Measurements from ENCODE around the gene PHF21A. TPM values are rescaled to one million over a fixed set of nuclear protein-coding genes. Genes with fewer than 3 reads are reported as not detected.

PHF21A gene
- total RNA-seq: 14.8 TPM

DNA sequence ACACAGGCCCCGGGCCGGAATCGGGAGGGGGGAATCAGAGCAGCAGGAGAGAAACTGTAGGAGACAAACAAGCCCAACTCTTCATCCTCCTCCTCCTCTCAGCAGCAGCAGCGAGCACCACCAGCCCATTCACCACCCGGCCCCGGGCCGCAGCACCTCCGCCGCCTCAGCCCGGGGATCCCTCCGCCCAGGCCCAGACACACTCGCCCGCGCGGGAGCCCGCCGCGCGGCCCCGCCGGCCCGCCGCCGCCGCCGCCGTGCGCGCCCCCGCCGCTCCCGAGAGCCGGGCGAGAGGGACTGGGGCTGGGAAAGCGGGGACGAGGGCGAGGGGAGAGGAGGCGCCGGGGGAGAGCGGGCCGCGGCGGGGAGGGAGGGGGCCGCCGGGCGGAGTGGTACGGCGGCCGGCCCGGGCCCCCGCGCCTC is at the start of gene PHF21A:
TSS of gene PHF21A (minus strand) at position 154 of the 423 bp plus-strand sequence. CDS start 37,235 bp downstream, outside the sequence.
- DNase-seq (ENCODE audit: low read depth in 2 of 3, low spot score in 2 of 3): peak; percentile 76 to 93 (median 90)

DNA sequence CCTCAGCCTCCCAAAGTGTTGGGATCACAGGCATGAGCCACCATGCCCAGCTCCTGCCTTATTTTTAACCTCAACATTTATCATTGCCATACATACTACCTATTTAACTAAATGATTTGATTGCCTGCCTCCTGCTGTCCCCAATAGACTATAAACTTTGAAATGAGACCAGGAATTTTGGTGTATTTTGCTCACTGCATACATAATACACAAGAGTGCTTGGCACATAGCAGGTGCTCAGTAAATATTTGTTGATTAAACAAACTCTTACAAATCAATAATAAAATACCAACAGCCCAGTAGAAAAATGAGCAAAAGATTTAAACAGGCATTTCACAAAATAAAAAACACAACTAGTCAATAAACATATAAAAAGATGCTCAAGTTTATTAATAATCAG is 49.5 kb upstream of the PHF21A start:
- no peak for DNase-seq (ENCODE audit: low read depth in 2 of 3, low spot score in 2 of 3)

DNA sequence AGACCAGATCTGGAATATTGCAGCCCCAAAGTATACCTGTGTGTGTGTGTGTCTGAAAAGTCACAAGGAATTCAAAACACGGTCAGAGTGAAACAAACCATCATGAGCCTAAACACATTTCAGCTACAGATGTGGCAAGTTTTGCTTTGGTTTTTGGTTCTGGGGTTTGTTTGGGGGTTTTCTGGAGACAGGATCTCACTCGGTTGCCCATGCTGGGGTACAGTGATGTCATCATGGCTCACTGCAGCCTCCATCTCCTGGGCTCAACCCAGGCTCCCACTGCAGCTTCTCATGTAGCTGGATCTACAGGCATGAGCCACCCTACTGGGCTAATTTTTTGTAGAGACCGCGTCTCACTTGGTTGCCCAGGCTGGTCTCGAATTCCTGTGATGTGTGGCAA is 41.4 kb upstream of the PHF21A start:
- no peak for DNase-seq (ENCODE audit: low read depth in 2 of 3, low spot score in 2 of 3)

DNA sequence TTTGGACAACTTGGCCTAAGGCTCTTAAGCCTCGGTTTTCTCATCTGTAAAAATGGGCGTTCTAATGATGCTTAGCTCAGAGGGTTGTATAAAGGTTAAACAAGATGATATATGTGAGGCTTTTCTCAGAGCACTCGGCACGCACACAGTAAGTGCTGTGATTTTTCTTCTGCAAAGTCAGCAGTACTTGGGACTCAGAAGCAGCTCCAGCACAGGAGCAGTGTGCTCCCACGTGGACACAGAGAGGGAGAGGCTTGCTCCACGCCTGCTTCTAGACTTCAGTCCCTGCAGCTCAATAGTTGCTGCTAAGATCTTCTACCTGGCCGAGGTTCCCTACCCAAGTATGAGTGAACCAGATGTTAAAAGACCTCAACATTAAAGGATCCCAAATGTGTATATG is 39.9 kb upstream of the PHF21A start:
- DNase-seq (ENCODE audit: low read depth in 2 of 3, low spot score in 2 of 3): no peak

DNA sequence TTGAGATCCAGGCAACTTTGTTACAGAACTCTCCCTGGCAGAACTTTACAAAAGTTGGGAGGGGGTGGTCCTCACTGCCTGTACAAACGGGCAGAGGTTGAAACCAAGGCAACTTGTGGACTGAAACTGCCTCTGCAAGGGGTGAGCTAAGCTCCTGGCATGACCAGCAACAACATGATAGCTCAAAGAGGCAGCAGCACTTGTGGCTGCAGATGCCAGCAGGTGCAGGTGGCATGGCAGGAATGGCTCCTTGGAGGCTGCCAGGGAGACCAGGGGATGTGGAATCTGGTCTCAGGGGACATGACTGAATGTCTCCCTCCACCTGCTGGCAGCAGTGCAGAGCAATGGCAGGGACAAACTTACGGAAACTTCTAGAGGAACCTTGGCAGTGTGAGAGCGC is 38.8 kb upstream of the PHF21A start:
- DNase-seq (ENCODE audit: low read depth in 2 of 3, low spot score in 2 of 3): no peak

DNA sequence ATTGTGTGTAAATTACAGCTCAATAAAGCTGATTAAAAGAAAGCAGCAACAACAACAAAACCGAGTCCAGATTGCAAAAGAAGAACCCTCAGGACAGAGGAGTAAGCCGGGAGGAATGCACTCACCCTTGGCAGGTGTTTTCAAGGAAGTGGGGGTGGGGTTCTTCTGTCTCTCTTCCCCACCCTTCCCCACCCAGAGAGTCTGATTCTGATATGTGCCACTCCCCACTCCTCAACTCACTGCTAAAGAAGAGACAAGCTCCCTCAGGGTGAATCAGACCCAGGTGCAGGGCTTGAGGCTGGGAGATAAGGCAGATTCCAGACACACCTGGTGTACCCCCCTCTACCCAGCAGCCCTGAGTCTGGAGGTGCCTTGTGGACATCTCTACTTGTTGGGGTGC is 38.4 kb upstream of the PHF21A start:
- no peak for DNase-seq (ENCODE audit: low read depth in 2 of 3, low spot score in 2 of 3)

DNA sequence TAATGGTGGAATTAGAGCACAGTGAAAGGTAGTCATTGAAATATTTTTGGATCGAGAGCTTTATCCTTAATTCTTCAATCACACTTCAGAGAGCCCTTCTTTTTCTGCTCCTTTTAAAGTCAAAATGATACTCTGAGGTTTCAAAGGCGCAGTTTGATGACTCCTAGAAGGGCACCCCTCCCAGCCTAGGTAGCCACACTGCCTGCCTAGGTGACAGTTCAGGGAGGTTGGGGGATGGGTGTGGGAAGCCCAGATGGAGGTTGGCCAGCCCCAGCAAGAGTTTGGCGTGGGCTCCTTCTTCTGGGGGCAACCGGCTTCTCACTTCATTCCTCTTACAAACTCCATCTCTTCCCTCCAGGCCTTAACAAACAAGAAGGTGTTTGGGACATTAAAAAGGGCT is 28.6 kb upstream of the PHF21A start:
- DNase-seq (ENCODE audit: low read depth in 2 of 3, low spot score in 2 of 3): no peak

DNA sequence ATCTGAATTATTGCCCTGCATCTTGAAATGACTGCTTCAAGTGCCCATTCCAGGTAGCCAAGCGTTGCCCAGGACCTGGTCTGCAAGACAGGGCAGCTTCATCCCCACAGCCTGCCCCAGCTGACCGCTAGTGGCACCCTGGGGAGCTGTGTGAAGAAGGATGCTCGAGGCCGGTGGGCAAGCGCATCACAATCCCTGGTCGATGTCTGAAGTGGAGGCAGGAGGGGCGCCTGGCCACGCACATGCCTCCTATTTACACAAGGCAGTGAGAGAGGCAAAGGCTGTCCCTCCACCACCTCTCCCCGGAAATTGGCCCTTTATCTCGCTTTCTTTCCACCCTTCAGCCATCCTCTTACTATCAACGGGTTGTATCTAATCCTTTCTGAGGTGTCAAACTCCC is 28.1 kb upstream of the PHF21A start:
- no peak for DNase-seq (ENCODE audit: low read depth in 2 of 3, low spot score in 2 of 3)

DNA sequence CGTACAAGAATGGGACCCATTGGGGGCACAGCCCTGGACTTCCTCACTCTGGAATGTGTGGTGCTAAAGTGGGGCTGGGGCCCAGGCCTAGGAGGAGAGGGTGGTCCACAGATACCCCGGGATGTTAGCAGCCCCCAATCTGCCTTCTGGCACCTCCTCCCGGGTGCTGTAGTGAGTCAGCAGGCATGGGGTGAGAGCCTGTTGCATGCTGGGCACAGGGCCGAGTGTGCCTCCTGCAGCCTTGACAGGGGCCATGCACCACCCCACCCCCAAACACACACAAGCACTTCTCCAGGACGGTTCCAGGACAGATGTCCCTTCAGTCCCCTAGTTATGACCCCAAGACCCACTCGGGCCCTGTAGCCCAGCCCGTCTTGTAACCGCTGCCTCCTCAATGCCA is 23.5 kb upstream of the PHF21A start:
- DNase-seq (ENCODE audit: low read depth in 2 of 3, low spot score in 2 of 3): no peak

DNA sequence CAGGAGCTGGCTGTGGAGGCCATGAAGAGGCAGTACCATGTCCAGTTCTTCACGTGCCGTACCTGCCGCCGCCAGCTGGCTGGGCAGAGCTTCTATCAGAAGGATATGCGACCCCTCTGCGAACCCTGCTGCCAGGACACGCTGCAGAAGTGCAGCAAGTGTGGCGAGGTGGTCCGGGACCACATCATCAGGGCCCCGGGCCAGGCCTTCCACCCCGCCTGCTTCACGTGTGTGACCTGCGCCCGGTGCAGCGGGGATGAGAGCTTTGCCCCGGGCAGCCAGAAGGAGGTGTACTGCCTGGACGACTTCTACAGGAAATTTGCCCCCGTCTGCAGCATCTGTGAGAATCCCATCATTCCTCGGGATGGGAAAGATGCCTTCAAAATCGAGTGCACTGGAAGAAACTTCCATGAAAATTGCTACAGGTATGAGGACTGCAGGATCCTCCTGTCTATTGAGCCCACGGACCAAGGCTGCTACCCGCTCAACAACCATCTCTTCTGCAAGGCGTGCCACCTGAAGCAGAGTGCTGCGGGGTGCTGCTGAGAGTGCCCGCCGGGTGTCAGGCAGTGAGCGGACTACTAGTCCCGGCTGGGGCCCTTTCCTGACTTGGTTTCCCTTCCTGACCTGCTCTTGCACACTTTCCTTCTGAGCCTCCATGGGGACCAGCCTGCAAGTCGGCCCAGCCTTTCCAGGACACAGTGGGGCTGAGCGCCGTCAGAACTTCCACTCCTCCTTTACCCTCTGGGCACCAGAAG is 22.0 kb upstream of the PHF21A start:
- no peak for DNase-seq (ENCODE audit: low read depth in 2 of 3, low spot score in 2 of 3)

DNA sequence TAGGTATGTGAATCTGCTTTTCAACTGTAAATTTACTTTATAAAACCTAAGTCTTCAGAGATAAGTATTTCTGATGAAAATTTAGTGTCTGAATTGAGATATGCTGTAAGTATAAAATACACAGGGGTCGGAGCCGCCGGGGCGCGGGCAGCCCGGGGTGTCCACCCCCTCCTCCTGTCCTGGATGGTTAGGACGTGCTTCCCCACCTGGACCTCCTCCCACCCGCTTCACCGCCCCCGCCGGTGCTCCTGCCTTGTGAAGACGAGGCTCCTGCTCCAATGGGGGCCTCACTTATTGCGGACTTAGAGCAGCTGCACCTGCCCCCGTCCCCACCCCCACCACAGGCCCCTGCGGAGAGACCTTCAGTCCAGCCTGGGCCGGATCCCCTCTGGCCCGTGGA is 21.3 kb upstream of the PHF21A start:
- no peak for DNase-seq (ENCODE audit: low read depth in 2 of 3, low spot score in 2 of 3)

DNA sequence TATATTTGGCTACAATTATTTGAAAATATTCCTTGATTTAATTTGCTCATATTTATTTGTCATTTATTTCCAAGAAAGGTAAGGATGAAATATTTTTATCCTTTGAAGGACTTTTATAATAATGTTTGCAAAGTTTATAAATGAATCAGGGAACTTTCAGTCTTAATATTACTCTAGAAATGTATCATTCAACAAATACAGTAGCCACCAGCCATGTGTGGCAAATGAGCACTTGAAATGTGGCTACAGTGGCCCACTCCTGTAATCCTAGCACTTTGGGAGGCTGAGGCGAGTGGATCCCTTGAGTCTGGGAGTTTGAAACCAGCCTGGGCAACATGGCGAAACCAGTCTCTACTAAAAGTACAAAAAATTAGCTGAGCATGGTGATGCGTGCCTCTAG is 20.3 kb upstream of the PHF21A start:
- no peak for DNase-seq (ENCODE audit: low read depth in 2 of 3, low spot score in 2 of 3)

DNA sequence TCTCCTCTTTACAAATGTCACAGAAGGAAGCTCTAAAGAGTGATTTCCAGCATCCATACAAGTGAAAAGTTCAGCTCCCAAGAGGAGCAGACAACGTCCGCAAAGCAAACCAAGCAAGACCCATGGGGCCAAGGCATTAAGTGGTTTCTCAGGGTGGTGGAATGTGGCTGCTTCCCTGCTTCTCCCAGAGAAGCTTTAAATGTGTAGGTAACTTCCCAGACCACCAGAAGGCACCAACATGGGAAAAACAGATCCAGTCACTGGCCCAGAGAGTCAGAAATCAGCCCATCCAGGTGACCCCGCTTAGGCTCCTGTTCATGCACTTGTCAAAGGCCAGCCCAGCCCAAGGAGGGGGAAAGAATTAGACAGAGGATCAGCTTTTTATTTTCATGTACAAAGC is 13.3 kb upstream of the PHF21A start:
- no peak for DNase-seq (ENCODE audit: low read depth in 2 of 3, low spot score in 2 of 3)

DNA sequence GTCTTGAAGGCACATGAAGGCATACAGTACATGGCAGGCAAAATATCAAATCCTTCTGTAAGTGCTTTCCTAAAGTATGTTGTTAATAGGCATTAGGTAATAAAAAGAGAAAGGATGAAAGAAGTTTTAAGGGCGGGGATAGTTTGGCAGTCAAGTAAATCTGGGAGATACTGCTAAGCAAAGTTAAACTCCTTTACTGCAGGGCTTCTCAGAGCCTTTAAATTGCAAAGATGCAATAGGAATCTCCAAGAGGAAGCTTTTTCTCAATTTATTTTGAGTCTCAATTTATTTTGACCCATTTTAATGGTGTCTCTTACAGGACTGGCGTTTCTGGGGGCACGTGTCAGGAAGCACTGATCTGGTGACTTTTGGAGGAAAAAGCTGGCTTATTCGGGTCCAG is 12.8 kb upstream of the PHF21A start:
- no peak for DNase-seq (ENCODE audit: low read depth in 2 of 3, low spot score in 2 of 3)

DNA sequence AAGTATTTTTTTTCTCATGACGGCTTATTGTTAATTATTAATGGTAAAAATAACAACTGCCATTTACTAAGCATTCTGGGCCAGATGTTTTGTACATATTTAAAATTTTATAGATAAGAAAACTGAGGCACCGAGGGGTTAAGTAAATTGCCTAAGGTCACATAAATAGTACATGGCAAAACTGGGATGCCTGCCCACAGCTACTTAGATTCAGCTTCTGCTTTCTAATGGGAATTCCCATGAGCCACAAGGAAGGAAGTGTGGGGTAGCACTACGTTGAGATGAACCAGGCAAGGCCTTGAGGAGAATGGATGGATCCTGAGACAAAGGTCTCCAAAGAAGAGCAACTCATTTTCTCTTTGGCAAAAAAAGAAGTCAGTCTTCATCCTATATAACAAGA is 11.9 kb upstream of the PHF21A start:
- no peak for DNase-seq (ENCODE audit: low read depth in 2 of 3, low spot score in 2 of 3)

DNA sequence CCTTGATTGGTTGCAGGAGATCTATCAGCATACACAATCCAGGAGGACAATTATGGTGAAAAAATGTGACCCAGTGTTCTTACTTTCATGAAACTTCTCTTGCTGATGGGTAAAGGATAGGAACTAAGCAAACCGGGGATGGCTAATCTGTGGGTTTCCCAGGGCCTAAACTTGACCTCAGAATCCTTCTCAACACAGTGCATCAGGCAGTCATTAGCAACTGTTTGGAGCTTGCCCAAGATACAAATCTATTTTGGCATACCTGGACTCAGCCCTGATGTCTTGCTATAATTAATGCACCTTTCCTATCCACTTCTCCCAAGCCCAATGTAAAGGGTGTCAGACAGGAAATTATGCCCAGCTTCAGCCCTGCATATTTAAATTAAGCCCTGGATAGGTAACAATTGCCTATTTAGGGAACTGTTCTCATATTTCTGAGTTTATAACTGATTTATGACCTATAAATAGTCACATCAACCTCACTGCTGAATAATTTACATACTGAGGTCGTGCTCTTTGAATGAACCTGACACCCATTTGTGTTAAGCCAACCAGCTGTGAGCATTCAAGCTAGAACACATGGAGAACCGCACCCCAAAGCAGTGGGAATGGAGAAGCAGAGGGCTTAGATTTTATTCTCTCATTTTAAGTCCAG is 9.2 kb upstream of the PHF21A start:
- no peak for DNase-seq (ENCODE audit: low read depth in 2 of 3, low spot score in 2 of 3)

DNA sequence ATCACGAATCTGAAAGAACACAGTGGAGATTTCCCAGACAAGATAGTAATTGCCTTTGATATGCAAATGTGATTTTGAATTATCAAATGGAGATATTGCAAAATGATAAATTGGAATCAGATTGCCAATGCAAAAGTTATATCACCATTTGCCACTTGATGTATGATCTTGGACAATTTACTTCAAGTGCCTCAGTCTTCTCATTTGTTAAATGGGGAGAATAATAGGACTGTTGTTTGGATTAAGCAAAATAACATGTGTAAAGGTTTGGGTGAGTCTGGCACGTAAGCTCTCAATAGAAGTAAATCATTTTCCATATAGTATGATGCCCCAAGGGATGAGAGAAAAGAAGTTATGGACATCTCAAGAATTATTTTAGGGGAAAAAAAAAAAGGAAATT is 7.9 kb upstream of the PHF21A start:
- DNase-seq (ENCODE audit: low read depth in 2 of 3, low spot score in 2 of 3): no peak

DNA sequence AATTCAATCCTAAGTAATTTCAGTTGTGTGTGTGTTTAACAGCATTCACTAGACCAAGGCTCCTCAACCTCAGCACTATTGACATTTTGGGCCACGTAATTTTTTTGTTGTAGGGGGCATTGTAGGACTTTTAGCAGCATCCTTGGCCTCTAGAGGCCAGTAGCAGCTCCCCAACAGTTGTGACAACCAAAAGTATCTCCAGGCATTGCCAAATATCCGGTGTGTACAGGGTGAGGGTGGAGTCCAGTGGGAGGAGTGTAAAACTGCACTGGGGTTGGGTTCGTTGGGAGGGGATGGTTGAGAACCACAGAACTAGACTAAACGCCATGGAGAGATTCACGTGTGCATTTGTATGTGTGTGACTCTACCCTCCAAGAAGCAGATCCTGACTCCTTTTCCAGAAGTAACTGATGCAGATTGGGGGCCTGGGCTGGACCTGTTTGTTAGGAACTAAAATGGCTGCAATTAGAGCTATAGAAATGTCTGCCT is 5.9 kb upstream of the PHF21A start:
- DNase-seq (ENCODE audit: low read depth in 2 of 3, low spot score in 2 of 3): peak; percentile 28 to 88 (median 76)

DNA sequence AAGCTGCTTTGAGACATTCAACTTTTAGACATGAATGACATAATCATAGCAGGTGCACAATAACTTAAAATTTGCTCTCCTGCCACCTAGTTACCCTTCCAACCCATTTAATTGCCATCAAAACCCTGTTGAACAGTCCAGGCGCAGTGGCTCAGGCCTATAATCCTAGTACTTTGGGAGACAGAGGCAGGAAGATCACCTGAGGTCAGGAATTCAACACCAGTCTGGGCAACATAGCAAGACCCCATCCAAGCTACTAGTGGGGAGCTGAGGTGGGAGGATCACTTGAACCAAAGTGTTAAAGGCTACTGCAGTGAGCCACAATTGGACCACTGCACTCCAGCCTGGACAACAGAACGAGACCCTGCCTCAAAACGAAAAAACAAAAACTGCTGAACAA is 4.0 kb upstream of the PHF21A start:
- no peak for DNase-seq (ENCODE audit: low read depth in 2 of 3, low spot score in 2 of 3)

DNA sequence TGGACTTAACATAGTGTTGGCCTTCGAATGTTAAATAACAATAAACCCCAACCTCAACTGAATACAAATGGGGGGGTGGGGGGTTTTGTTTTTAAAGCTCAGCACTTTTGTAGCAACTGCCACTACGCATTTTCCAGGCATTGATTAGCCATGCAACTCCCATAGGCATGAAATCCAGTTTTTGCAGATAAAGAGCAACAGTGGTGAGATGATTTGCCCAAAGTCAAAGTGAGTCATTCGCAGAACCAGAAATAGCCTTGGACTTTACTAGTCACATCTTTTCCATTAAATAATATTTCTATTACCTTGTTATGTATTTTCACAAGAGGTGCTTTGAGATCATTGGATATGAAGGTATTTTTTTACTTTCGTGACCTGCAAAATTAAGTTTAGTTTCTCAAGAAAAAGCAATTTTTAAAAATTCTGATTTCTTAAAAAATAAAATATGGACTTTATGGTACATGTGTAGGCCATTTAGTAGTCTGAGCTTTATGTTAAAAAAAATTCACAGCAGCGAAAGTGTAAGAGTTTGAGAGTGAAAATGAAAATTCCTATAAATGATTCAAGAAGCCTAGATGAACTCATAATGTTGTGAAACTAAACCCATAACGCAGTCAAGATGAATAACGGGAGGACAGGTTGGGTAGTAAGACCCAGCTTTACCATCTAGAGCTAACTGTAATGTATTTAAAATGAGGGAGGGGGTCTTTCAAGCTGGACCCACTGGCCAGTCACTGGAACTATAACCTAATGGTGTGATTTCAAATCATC is 1.9 kb upstream of the PHF21A start:
- DNase-seq (ENCODE audit: low read depth in 2 of 3, low spot score in 2 of 3): no peak

DNA sequence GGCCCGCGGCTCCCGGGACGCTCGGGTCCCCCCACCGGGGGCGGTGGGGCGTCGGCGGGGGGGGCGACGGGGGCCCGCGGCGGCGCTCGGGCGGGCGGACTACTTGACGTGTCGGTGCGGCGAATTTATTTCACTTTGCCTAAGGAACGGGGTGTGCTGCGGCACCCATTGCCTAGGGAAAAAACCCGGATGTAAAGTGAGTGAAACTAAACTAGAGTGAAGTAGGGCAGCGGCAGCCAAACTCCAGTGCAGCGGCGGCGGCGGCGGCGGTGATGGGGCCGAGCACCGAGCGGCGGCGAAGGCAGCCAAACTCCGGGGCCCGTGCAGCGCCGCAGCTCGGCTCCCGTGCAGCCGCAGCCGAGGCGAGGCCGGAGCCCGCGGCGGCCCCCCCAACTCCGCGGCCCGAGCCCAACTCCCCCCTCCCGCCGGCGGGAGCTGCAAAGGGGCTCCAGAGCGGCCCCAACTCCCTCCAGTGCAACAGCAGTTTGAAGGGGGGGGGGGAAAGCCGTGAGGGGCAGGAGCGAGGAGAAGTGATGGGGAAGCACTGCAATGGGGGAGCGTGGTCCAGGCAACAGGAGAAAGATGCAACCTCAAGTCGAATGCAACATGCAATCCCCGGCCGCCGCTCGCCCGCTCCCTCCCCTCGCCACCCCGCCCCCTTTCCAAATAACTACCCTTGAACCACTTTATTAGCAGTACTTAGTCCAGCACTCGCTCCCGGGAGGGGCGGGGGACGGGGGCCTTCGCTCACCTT is 647 bp upstream of the PHF21A start:
- DNase-seq (ENCODE audit: low read depth in 2 of 3, low spot score in 2 of 3): peak; percentile 60 to 92 (median 89)
